ENCODE measurements around the gene COA1. TPM values are rescaled to one million over a fixed set of nuclear protein-coding genes. Genes with fewer than 3 reads are reported as not detected.

COA1 gene
- total and polyA plus RNA-seq, 2 donors (not counting 1 experiment from before 2014, with no cell fraction given): 28.7 to 72.7 TPM

DNA sequence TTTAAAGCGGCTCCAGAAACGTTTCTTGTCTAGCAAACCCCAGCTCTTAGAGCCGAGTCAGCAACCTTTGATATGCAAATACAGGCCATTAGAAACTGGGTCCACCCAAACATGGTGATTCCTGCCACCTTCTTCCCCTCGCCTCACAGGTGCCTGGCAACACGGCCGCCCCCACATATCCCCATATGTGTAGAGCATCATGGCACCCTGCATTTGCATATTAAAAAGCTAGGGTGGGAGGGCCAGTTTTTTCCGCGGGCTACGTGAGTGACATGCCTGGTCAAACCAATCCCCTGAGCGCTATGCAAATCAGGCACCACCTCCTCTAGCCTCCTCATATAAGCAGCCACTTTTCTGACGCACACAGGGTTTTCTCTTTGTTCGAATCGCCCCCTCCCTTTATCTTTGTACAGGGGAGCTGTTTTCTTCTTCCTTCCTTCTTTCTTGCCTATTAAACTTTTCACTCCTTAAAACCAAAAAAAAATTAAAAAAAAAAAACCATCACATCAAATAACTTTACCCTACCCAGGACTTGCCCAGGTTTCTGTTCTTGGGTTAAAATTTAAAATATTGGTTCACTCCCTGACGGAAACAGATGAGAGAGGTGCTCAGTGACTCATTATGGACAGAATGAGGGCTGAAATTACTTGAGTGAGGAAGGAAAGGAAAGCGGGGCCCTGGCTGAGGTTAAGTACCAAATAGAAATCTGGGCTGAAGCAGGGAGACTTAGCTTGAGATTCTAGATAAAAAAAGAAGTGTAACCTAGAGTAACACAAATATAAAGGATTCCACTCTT is 59.8 kb downstream of the COA1 start:
- Histone ChIP-seq H3K4me2 (replicated peaks; ENCODE audit: low read depth, low read length, poor library complexity, severe bottlenecking) (peak overlapping the region; percentile 47), H3K9ac (ENCODE audit: low read length) (peak overlapping the region; percentile 14), H3K4me1 (ENCODE audit: control insufficient read depth in 2 of 2, insufficient read depth in 2 of 2, low read length in 2 of 2) (peaks cover 20 to 46% of the 10 kb centered on the region in 2 donors), H3K79me2 (ENCODE audit: control insufficient read depth, insufficient read depth, low read length) (peaks cover 70% of the 10 kb centered on the region), H3K27ac (ENCODE audit: low read length in 2 of 2) (peak overlapping the region; percentile 4 to 71), H3K36me3 (replicated peaks in 1 of 2; ENCODE audit: control extremely low read depth in 1 of 2, control insufficient read depth in 1 of 2, extremely low read depth in 1 of 2, insufficient read depth in 2 of 2, low read length in 1 of 2) (peaks cover 4 to 5% of the 10 kb centered on the region in 2 experiments), H3K27me3 (replicated peaks in 1 of 4; ENCODE audit: control extremely low read depth in 1 of 4, control insufficient read depth in 3 of 4, insufficient read depth in 4 of 4, low read length in 3 of 4) (no peaks in the 10 kb centered on the region), H3K9me3 (ENCODE audit: control extremely low read depth in 1 of 3, control insufficient read depth in 2 of 3, insufficient read depth in 1 of 3, low read length in 2 of 3) (peaks cover 10 to 52% (median 24%) of the 10 kb centered on the region in 3 donors), H3K4me3 (ENCODE audit: control extremely low read depth in 1 of 5, extremely low read depth in 1 of 5, insufficient read depth in 1 of 5, low read depth in 2 of 5, low read length in 4 of 5) (peak overlapping the region in 2 of 5 experiments; percentile 3 to 19), H2AFZ (ENCODE audit: insufficient read depth, low read depth, low read length, poor library complexity, severe bottlenecking) (no peak overlapping the region), H4K20me1 (ENCODE audit: control insufficient read depth, insufficient read depth, low read length, poor library complexity, severe bottlenecking) (no peaks in the 10 kb centered on the region)
- ATAC-seq (ENCODE audit: low read depth) (peak; percentile 66), DNase-seq (peak; percentile 64)
- POLR2A ChIA-PET: interaction anchor here (0.8 kb wide), 2 partner anchors 17 to 87 kb away, joined by 4 to 14 read pairs; partner anchors contain the start of gene STK17A
- Mint-ChIP-seq H3K4me1 (peaks cover 53% of the 10 kb centered on the region), H3K9me3 (ENCODE audit: insufficient read depth) (peaks cover 18% of the 10 kb centered on the region), H3K4me3 (peak overlapping the region; percentile 50), H3K27ac (peak overlapping the region; percentile 71), H3K27me3 (no peaks in the 10 kb centered on the region)
- intact Hi-C loops (cut with micrococcal nuclease): no loop called here
- TF ChIP-seq, protein P1, sequence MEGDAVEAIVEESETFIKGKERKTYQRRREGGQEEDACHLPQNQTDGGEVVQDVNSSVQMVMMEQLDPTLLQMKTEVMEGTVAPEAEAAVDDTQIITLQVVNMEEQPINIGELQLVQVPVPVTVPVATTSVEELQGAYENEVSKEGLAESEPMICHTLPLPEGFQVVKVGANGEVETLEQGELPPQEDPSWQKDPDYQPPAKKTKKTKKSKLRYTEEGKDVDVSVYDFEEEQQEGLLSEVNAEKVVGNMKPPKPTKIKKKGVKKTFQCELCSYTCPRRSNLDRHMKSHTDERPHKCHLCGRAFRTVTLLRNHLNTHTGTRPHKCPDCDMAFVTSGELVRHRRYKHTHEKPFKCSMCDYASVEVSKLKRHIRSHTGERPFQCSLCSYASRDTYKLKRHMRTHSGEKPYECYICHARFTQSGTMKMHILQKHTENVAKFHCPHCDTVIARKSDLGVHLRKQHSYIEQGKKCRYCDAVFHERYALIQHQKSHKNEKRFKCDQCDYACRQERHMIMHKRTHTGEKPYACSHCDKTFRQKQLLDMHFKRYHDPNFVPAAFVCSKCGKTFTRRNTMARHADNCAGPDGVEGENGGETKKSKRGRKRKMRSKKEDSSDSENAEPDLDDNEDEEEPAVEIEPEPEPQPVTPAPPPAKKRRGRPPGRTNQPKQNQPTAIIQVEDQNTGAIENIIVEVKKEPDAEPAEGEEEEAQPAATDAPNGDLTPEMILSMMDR (IDR thresholded peaks at IDR 0.05): no peak
- TF ChIP-seq EZH2 (IDR thresholded peaks at IDR 0.05; ENCODE audit: borderline replicate concordance, insufficient read depth, low read depth, low read length, poor library complexity, severe bottlenecking): no peak
- WGBS (ENCODE audit: insufficient coverage): 43% methylated on average over 9 of the region's 15 CpGs
- CTCF ChIA-PET: interaction anchor here (0.5 to 2.9 kb wide), 3 partner anchors 30 to 87 kb away, joined by 3 to 8 read pairs (median 8); partner anchors contain the start of gene STK17A

DNA sequence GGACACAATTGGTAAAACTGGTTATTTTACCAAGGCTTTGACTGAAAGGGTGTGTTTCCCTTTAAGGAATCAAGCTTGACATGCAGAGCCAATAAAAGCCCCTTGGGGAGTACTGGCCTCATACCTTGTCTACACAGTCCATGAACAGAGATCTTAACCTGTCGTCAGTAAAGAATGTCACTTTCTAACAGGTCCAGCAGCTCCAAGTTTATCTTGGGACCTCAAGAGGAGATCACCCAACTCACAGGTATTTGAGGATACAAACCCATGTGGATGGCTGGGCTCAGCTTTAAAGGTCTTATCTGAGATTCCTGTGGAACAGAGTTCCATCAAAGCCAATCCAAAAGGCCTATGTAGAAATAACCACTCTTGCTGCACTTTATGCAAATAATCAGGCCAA is 61.3 kb downstream of the COA1 start:
- H3K9ac ChIP-seq (ENCODE audit: low read length): no peak overlapping the region
- POLR2A ChIA-PET: no interaction called here
- intact Hi-C loops (cut with micrococcal nuclease): no loop called here
- no peak overlapping the region for H3K4me2 ChIP-seq (replicated peaks; ENCODE audit: low read depth, low read length, poor library complexity, severe bottlenecking)
- H3K79me2 ChIP-seq (ENCODE audit: control insufficient read depth, insufficient read depth, low read length): peaks cover 76% of the 10 kb centered on the region
- ATAC-seq (ENCODE audit: low read depth) (no peak), DNase-seq (no peak)
- peaks cover 14% of the 10 kb centered on the region for H3K9me3 Mint-ChIP-seq (ENCODE audit: insufficient read depth)
- peaks cover 12 to 34% of the 10 kb centered on the region in 2 donors for H3K4me1 ChIP-seq (ENCODE audit: control insufficient read depth in 2 of 2, insufficient read depth in 2 of 2, low read length in 2 of 2)
- no peak for TF ChIP-seq EZH2 (IDR thresholded peaks at IDR 0.05; ENCODE audit: borderline replicate concordance, insufficient read depth, low read depth, low read length, poor library complexity, severe bottlenecking)
- TF ChIP-seq, protein P1 (IDR thresholded peaks at IDR 0.05): no peak
- CTCF ChIA-PET: interaction anchor here (0.8 kb wide), 1 partner anchor 32 kb away, joined by 4 read pairs; no protein-coding TSS in a partner anchor
- peaks cover 45% of the 10 kb centered on the region for H3K4me1 Mint-ChIP-seq
- H3K27me3 ChIP-seq (replicated peaks in 1 of 4; ENCODE audit: control extremely low read depth in 1 of 4, control insufficient read depth in 3 of 4, insufficient read depth in 4 of 4, low read length in 3 of 4): no peaks in the 10 kb centered on the region
- peaks cover 8 to 38% (median 24%) of the 10 kb centered on the region in 3 donors for H3K9me3 ChIP-seq (ENCODE audit: control extremely low read depth in 1 of 3, control insufficient read depth in 2 of 3, insufficient read depth in 1 of 3, low read length in 2 of 3)
- H3K27me3 Mint-ChIP-seq: no peaks in the 10 kb centered on the region
- H3K36me3 ChIP-seq (replicated peaks in 1 of 2; ENCODE audit: control extremely low read depth in 1 of 2, control insufficient read depth in 1 of 2, extremely low read depth in 1 of 2, insufficient read depth in 2 of 2, low read length in 1 of 2): peaks cover 4 to 6% of the 10 kb centered on the region in 2 experiments
- WGBS (ENCODE audit: insufficient coverage): 83% methylated on average over 1 of the region's 1 CpG
- peak overlapping the region; percentile 50 for H3K27ac Mint-ChIP-seq
- H3K4me3 ChIP-seq (ENCODE audit: control extremely low read depth in 1 of 5, extremely low read depth in 1 of 5, insufficient read depth in 1 of 5, low read depth in 2 of 5, low read length in 4 of 5): no peak overlapping the region
- H4K20me1 ChIP-seq (ENCODE audit: control insufficient read depth, insufficient read depth, low read length, poor library complexity, severe bottlenecking): no peaks in the 10 kb centered on the region
- no peak overlapping the region for H3K4me3 Mint-ChIP-seq
- no peak overlapping the region for H2AFZ ChIP-seq (ENCODE audit: insufficient read depth, low read depth, low read length, poor library complexity, severe bottlenecking)
- no peak overlapping the region for H3K27ac ChIP-seq (ENCODE audit: low read length in 2 of 2)
